Mucosa of descending colon (tissue), 3 donors: ENCODE results near the gene FEZF1. TPM values are rescaled to one million over a fixed set of nuclear protein-coding genes. Genes with fewer than 3 reads are reported as not detected.

Experiments
- ATAC-seq: fragments of 200-7000 bp; cut with Tn5 transposase; one replicate; pipeline ENCODE4 v1.9.1; 2020; ENCODE audit warnings: mild to moderate bottlenecking, moderate library complexity
- DNase-seq, 3 donors: peaks; one replicate each; pipeline ENCODE4 v3.0.0-alpha.2; 2020
- H3K36me3 ChIP-seq: fragments of 200-600 bp; one replicate; pipeline ENCODE4 v1.8.0; 2021; ENCODE audit warnings: low read depth, mild to moderate bottlenecking
- H3K4me1 ChIP-seq: fragments of 200-600 bp; one replicate; pipeline ENCODE4 v1.8.0; 2021; ENCODE audit warnings: low read depth, mild to moderate bottlenecking
- H3K4me3 ChIP-seq: fragments of 200-600 bp; one replicate; pipeline ENCODE4 v1.8.0; 2021; ENCODE audit warnings: mild to moderate bottlenecking
- H3K9me3 ChIP-seq: fragments of 200-600 bp; one replicate; pipeline ENCODE4 v1.8.0; 2021; ENCODE audit warnings: mild to moderate bottlenecking
- intact Hi-C, 2 donors: fragments of 100-400 bp; cut with DNase I in 1 of 2; cut with micrococcal nuclease in 1 of 2; formaldehyde crosslinking; loops; one replicate each; pipeline versions ENCODE4 v1.11.0 to v1.11.1; 2022; cut with DNase I, micrococcal nuclease
- total RNA-seq, 3 donors: library from RNA; stranded (reverse); fragmentation: NEBNext Ultra II Directional in 2 of 3; extraction: Animal tissue kit (Norgen Biotek cat#: 25700) in 2 of 3; gene quantifications; one replicate each; pipeline versions ENCODE4 v1.2.1 to v1.2.4, GENCODE V29; 2021 to 2023
- TF ChIP-seq, protein P1 (sequence below): fragments of 200-600 bp; IDR thresholded peaks from one replicate; pipeline ENCODE4 v1.8.0; 2022; ENCODE audit warnings: antibody characterized with exemption, mild to moderate bottlenecking
- donor health status: DM: no; HTN: no; CAD: no; lungs with moderate emphysema.
- donor health status: DM: no; HTN: no; CAD: no.
- donor health status: DM: no; HTN: yes; CAD: no.

Gene FEZF1
- total RNA-seq, 3 donors from 2014 or later: not detected

DNA sequence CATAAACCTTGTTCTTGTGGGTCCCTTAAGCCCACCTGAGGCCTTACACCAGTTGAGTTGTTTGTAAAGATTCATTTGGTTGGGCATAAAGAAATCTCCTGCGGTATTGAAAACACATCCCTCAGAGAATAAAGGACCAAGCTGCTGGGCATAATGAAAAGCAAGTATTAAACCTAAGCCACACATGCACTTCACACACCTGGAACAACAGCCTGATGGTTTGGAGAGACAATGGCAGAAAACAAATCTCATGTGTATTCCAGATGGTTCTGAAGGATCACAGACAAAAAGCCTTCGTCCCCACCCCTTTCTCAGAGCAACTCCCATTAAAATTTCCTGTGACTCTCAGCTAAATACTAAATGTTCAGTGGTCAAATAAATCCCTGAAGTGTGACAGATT lies 44.2 kb downstream of the FEZF1 start:
- ATAC-seq: no peak
- TF ChIP-seq, protein P1, sequence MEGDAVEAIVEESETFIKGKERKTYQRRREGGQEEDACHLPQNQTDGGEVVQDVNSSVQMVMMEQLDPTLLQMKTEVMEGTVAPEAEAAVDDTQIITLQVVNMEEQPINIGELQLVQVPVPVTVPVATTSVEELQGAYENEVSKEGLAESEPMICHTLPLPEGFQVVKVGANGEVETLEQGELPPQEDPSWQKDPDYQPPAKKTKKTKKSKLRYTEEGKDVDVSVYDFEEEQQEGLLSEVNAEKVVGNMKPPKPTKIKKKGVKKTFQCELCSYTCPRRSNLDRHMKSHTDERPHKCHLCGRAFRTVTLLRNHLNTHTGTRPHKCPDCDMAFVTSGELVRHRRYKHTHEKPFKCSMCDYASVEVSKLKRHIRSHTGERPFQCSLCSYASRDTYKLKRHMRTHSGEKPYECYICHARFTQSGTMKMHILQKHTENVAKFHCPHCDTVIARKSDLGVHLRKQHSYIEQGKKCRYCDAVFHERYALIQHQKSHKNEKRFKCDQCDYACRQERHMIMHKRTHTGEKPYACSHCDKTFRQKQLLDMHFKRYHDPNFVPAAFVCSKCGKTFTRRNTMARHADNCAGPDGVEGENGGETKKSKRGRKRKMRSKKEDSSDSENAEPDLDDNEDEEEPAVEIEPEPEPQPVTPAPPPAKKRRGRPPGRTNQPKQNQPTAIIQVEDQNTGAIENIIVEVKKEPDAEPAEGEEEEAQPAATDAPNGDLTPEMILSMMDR: no peak
- H3K4me1 ChIP-seq: no peaks in the 10 kb centered on the region
- no peak for DNase-seq
- no peak overlapping the region for H3K4me3 ChIP-seq
- no peaks in the 10 kb centered on the region for H3K36me3 ChIP-seq
- intact Hi-C loops: no loop called here
- H3K9me3 ChIP-seq: no peaks in the 10 kb centered on the region

DNA sequence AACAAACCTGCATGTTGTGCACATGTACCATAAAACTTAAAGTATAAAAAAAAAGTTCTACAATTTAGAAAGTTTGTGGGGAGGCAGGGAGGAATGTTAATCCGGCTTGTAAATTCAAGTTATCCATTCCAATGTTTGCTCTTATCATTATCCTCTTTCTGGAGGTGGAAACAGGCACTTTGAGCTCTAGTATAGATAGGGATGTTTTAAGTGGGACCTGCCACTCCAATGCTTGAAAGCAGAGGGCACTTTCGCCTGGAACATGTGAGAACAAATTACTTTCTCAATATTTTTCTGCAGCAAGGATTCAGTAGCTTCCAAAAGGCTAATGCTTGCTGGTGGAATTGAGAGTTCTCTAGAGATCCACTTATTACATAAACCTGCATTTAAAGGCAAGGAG lies 45.6 kb downstream of the FEZF1 start:
- Histone ChIP-seq H3K9me3 (no peaks in the 10 kb centered on the region), H3K4me3 (no peak overlapping the region), H3K36me3 (no peaks in the 10 kb centered on the region), H3K4me1 (no peaks in the 10 kb centered on the region)
- intact Hi-C loops: no loop called here
- DNase-seq (no peak), ATAC-seq (no peak)
- TF ChIP-seq, protein P1: no peak

DNA sequence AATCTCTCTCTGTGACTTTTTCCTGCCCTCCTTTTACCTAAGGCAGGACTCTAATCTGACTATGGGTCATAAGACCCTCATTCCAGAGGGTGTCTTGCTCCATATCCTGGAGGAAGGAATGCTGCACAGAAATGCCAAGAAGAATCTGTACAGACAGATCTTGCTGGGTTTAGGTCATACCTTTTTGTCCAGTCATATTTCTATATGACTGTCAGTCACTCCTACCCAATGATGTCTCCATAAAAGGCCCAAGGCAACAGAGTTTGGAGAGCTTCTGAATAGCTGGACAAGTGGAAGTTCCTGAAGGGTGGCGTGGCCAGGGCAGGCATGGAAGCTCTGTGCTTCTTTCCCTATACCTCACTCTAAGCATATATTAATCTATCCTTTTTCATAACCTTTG lies 47.5 kb downstream of the FEZF1 start:
- Histone ChIP-seq H3K36me3 (no peaks in the 10 kb centered on the region), H3K4me1 (no peaks in the 10 kb centered on the region), H3K9me3 (no peaks in the 10 kb centered on the region), H3K4me3 (no peak overlapping the region)
- DNase-seq (no peak), ATAC-seq (no peak)
- TF ChIP-seq, protein P1: no peak
- intact Hi-C loops: no loop called here

DNA sequence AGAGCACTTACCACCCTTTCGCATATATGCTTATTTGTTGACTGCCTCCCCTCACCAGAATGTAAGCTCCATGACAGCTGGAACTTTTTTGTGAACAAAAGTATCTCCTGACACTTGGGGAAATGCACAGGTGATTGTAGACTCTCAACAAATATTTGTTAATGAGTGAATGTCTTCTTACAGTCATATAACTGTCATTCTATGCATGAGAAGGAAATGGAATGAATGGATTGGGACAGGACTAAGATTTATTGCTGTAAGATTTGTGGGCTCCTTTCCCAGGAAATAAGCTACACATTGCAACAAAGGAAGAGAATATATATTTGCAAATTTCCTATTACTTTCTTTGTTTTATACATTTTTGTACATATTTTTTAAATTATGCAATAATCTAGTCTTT lies 48.5 kb downstream of the FEZF1 start:
- Histone ChIP-seq H3K4me3 (no peak overlapping the region), H3K9me3 (no peaks in the 10 kb centered on the region), H3K4me1 (no peaks in the 10 kb centered on the region), H3K36me3 (no peaks in the 10 kb centered on the region)
- intact Hi-C loops: no loop called here
- ATAC-seq (no peak), DNase-seq (no peak)
- TF ChIP-seq, protein P1: no peak

DNA sequence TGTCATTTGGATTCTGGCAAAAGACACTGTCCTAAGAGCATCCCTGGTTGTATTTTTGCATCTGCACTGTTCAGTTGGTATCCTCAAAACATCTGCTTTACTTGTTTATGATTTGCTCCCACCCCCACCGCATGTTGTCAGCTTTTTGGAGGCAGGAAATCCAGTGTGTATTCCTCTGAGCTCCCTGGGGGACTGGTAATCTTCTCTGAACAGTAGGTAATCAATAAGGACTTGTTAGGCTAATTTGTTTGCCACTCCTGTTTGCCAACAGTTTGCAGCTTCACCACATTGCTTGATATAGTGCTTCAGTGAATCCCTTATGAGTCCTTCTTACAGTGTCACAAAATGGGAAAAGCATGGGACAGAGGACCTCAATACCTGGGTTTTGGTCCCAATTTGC lies 49.1 kb downstream of the FEZF1 start:
- ATAC-seq (no peak), DNase-seq (no peak)
- TF ChIP-seq, protein P1: no peak
- Histone ChIP-seq H3K36me3 (no peaks in the 10 kb centered on the region), H3K4me1 (no peaks in the 10 kb centered on the region), H3K4me3 (no peak overlapping the region), H3K9me3 (no peaks in the 10 kb centered on the region)
- intact Hi-C loops: no loop called here

Other genes starting within 250 kb of the FEZF1 start
- gene AASS, start 160.5 kb downstream of the FEZF1 start, total RNA-seq: 10 to 100 TPM in 1 of 3 donors, 1 to 10 TPM in 2; 4.1 to 14.1 (median 7.4) TPM